Measurements from ENCODE around the gene PTPRF. TPM values are rescaled to one million over a fixed set of nuclear protein-coding genes. Genes with fewer than 3 reads are reported as not detected.
"Not testable (repeated sequence)": the region's sequence is repeated elsewhere in the genome, so short reads cannot be mapped to it uniquely, and the experiment has no call there.

Gene PTPRF
- total RNA-seq, 4 donors from 2014 or later, result 53.2 to 80.6 (median 71.7) TPM

GRCh38 chr1:43634721-43635120, 104.0 kb downstream of the PTPRF start:
- no peak overlapping the region for H3K4me3 ChIP-seq (replicated peaks in 1 of 3)
- intact Hi-C loops (cut with DNase I), result no loop called here
- H3K27ac ChIP-seq, result no peak overlapping the region
- no peaks in the 10 kb centered on the region for H3K36me3 ChIP-seq
- DNase-seq, result no peak
- no peaks in the 10 kb centered on the region for H3K4me1 ChIP-seq
- no peaks in the 10 kb centered on the region for H3K27me3 ChIP-seq
- WGBS, 2 donors, result 56 to 61% methylated on average over 5 of the region's 5 CpGs
- TF ChIP-seq POLR2A (IDR thresholded peaks at IDR 0.05) (no peak), CTCF (IDR thresholded peaks at IDR 0.05) (no peak)
- H3K9me3 ChIP-seq, result no peaks in the 10 kb centered on the region

GRCh38 chr1:43636006-43636641, 105.4 kb downstream of the PTPRF start:
- TF ChIP-seq CTCF (IDR thresholded peaks at IDR 0.05) (no peak), POLR2A (IDR thresholded peaks at IDR 0.05) (no peak)
- WGBS, 2 donors, result 60 to 66% methylated on average over 5 of the region's 5 CpGs
- no peak overlapping the region for H3K27ac ChIP-seq
- H3K27me3 ChIP-seq, result no peaks in the 10 kb centered on the region
- DNase-seq, result no peak
- no peaks in the 10 kb centered on the region for H3K9me3 ChIP-seq
- H3K36me3 ChIP-seq, result no peaks in the 10 kb centered on the region
- no peak overlapping the region for H3K4me3 ChIP-seq (replicated peaks in 1 of 3)
- intact Hi-C loops (cut with DNase I), result no loop called here
- H3K4me1 ChIP-seq, result no peaks in the 10 kb centered on the region

- no peak for DNase-seq
- no peak overlapping the region for H3K4me3 ChIP-seq (replicated peaks in 1 of 3)
- H3K36me3 ChIP-seq, result no peaks in the 10 kb centered on the region
- no peak for TF ChIP-seq CTCF (IDR thresholded peaks at IDR 0.05)
- TF ChIP-seq POLR2A (IDR thresholded peaks at IDR 0.05), result no peak
- intact Hi-C loops (cut with DNase I), result no loop called here
- H3K4me1 ChIP-seq, result no peaks in the 10 kb centered on the region
- no peaks in the 10 kb centered on the region for H3K27me3 ChIP-seq
- WGBS, 2 donors, result 86 to 87% methylated on average over 7 of the region's 7 CpGs
- H3K9me3 ChIP-seq, result no peaks in the 10 kb centered on the region
- H3K27ac ChIP-seq, result no peak overlapping the region
These were observed 106.6 kb downstream of the PTPRF start for GRCh38 chr1:43637267-43637666.

- H3K36me3 ChIP-seq; intact Hi-C loops (cut with DNase I); H3K9me3 ChIP-seq; H3K27ac ChIP-seq; H3K4me3 ChIP-seq (replicated peaks in 1 of 3); H3K27me3 ChIP-seq; DNase-seq; H3K4me1 ChIP-seq: not testable (repeated sequence)
- WGBS, 2 donors, result 91 to 93% methylated on average over 4 of the region's 4 CpGs
These were observed 107.7 kb downstream of the PTPRF start for GRCh38 chr1:43638381-43638780.

GRCh38 chr1:43639976-43640794, 109.5 kb downstream of the PTPRF start:
- Histone ChIP-seq H3K27me3 (no peaks in the 10 kb centered on the region), H3K4me1 (no peaks in the 10 kb centered on the region), H3K36me3 (no peaks in the 10 kb centered on the region), H3K4me3 (replicated peaks in 1 of 3) (no peak overlapping the region), H3K27ac (no peak overlapping the region), H3K9me3 (no peaks in the 10 kb centered on the region)
- intact Hi-C loops (cut with DNase I), result no loop called here
- 70 to 77% methylated on average over 5 of the region's 5 CpGs for WGBS, 2 donors
- no peak for TF ChIP-seq CTCF (IDR thresholded peaks at IDR 0.05)
- no peak for TF ChIP-seq POLR2A (IDR thresholded peaks at IDR 0.05)
- no peak for DNase-seq
